ELF-1 (cell line): ENCODE data around the gene CYS1.
A peak's percentile ranks its signal among the peaks of the same experiment; 100 is the strongest.
"Not testable (repeated sequence)": the region's sequence is repeated elsewhere in the genome, so short reads cannot be mapped to it uniquely, and the experiment has no call there.

Experiments
- DNase-seq: peaks from one replicate; pipeline ENCODE4 v3.0.0-alpha.2; 2016; ENCODE audit warnings: low read depth, low spot score

CYS1 gene

GRCh38 chr2:10094271-10094814 is 14.1 kb upstream of the CYS1 start:
- DNase-seq, result no peak

DNA sequence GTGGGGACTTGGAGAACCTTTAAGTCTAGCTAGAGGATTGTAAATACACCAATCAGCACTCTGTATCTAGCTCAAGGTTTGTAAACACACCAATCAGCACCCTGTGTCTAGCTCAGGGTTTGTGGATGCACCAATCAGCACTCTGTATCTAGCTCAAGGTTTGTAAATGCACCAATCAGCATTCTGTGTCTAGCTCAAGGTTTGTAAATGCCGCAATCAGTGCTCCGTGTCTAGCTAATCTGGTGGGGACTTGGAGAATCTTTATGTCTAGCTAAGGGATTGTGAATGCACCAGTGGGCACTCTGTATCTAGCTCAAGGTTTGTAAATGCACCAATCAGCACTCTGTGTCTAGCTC is 11.7 kb upstream of the CYS1 start:
- not testable (repeated sequence) for DNase-seq

DNA sequence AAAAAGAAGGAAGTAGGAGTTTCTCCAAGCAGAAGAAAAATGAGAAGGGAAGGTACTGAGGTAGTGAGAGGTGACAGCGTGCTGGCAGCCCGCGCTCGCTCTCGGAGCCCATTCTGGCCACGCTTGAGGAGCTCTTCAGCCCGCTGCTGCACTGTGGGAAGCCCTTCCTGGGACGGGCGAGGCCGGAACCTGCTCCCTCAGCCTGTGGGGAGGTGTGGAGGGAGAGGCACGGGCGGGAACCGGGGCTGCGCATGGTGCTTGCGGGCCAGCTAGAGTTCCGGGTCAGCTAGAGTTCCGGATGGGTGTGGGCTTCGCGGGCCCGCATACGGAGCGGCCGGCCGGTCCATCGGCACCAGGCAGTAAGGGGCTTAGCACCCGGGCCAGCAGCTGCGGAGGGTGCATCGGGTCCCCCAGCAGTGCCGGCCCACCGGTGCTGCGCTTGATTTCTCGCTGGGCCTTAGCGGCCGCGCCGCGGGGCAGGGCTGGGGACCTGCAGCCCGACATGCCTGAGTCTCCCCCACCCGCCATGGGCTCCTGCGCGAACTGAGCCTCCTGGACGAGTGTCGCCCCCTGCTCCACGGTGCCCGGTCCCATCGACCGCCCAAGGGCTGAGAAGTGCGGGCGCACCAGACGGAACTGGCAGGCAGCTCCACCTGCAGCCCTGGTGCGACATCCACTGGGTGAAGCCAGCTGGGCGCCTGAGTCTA is 11.1 kb upstream of the CYS1 start:
- DNase-seq, result no peak

DNA sequence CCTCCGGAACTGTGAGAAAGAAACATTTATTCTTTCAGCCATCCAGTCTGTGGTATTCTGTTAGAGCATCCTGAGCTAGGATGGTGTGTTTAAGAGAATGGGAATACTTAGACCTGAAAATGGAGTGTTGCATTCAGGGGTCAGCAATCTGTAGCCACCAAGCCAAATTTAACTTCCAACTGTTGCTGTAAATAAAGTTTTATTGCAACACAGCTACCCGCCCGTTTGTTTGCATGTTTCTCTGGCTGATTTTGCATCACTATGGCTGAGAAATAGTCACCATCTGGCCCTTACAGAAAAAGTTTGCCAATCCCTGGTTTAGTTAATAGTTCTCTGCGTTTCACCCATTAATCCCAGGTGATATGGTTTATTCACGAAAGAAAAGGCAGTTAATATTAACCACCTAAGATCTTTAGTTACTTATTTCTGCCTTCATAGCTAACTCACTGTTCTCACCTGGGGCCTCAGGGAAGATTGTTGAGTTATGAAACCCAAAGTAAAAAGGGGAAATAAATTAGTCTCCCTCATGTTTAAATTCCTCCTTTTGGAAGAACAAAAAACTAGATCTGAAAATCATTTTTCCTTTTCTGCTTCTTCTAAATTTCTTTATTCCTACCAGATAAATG is 9.5 kb upstream of the CYS1 start:
- DNase-seq, result no peak

- no peak for DNase-seq
These were observed 7.1 kb upstream of the CYS1 start for GRCh38 chr2:10087360-10087759.

DNA sequence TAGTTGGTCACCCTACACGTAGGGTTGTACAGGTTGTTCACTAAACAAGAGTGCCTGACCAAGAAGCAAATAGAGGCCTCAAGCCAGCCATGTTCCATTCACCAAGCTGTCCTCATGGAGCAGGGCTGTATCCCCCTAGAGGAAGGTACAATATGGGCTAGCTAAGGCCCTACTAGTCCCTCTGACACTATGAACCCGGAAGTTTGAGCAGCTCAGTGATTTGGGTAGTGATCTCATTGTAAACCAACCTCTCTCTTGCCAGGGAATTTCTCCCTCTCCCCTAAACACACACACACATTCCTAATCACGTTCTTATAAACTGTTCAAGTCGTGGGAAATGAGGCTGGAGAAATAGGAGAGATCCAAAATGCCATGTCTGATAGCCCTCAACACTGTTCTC is 6.7 kb upstream of the CYS1 start:
- DNase-seq, result no peak

DNA sequence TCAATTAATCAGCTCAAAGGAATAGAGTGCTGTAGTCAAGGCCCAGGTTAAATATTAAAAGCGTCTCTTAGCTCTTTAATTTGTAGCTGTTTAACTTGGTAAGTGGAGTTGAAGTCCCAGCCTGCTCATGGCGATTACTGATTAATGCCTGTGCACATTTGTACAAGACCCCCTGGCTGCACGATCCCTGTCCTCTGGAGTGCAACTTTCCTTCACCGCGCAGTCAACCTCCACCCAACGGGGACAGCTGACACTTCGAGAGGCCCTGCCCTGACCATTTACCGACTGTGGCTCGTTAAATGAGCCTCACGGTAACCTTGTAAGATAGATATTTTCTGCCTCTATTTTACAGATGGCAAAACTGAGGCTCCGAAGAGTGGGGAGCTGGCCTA is 5.5 kb upstream of the CYS1 start:
- DNase-seq, result no peak

- no peak for DNase-seq
These were observed 4.9 kb upstream of the CYS1 start for GRCh38 chr2:10085043-10085667.

GRCh38 chr2:10084223-10084865 is 4.1 kb upstream of the CYS1 start:
- no peak for DNase-seq

GRCh38 chr2:10083692-10084211 is 3.5 kb upstream of the CYS1 start:
- no peak for DNase-seq

DNA sequence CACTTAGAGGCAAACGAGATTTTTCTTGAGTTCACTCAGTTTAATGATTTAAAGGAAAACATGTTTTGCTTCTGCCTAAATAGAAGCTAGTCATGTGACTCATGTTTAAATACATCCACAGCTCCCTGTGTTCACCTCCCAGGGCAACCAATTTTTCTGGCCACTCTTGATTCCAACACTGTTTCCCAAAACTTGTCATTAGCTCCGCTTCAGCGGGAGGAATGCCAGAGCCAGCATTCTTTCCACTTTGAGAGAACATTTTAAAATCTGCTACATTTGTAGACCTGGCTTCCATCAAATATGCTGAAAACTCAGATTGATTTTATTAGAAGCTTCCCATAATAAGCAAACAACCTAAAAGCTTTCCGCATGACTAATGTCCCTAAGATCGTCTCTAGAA is 2.8 kb upstream of the CYS1 start:
- DNase-seq, result no peak

- DNase-seq, result no peak
These were observed 509 bp upstream of the CYS1 start for GRCh38 chr2:10080536-10081304.

DNA sequence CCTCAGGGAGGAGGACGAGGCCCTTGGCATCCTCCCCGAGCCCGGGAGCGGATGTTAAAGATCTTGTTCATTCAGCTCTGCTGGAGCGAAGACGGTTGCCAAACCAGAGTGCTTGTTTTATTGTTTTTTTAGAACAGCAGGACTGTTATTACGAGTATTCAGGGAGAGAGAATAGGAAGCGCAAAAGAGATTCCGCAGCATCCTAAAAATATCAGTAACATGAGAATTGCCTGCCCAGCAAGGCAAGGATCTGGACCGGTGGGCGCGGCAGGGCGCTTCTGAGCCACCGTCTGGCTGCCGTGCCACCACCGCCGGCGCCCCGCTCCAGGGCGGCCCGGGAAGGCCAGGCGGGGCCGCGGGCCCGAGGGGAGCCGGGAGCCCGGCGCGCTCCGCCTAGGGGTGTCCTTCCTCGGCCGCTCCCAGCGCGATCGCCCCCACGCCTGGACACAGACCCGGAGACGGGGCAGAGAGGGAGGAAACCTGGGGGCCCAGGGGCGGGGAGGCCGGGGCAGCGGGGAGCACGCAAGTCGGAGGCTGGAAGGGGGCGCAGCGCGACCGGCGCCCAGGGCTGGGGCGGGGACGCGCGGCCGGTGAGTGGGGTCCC is 843 bp downstream of the CYS1 start:
- no peak for DNase-seq

GRCh38 chr2:10078704-10079265 is 1.4 kb downstream of the CYS1 start:
- DNase-seq, result peak; percentile 63

DNA sequence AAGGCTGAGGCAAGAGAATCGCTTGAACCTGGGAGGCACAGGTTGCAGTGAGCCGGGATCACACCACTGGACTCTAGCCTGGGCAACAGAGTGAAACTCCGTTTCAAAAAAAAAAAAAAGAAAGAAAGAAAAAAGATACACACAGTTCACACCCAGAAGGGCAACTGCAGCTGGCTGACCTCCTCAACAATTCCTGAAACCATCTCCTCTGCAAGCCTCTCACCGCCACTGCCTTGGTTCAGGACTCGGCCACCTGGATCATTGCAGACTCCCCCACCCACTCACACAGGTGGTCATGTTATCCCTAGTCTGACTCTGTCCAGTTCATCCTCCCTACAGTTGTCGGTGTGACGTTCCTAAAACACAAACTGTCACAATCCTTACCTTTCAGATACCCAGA is 2.2 kb downstream of the CYS1 start:
- DNase-seq, result no peak

DNA sequence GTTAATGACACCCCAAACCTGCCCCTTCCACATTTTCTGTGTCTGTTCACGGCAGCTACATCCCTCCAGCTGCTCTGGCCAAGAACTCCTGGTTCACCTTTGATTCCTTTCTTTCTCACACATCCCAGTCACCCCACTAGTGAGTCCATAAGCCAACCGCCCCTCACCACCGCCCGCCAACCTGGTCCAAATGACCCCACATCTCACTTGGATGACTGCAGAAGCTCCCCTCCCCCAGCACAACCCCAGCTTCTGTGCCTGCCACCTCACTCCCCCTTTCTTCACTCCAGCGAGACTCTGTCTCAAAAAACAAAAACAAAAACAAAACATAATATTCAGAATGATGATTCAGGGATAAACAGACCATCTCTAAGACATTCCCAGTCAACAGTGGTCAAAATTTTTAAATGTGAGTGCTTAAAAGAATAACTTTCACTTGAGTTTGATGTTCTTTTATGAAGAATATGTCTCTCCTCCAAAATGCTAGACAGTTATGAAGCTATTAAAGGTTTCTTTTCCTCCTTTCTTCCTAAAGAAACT is 3.2 kb downstream of the CYS1 start:
- DNase-seq, result no peak

DNA sequence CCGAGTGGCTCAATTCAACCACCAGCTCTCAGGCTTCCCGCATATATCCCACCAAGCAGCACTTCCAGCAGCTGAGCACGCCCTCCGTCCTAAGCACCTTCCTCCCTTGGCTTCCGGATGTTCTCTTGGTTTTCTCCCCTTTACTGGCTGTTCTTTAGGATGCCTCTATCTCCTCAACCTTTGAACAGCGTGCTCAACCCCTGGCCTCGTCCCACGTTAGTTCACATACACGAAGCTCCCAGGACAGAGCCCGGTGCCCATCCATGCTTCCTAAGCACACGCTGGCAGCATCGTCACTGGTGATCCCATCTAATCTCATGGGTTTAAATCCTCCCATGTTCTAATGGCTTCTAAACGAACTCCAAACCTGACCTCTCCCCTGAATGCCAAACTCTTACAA is 3.7 kb downstream of the CYS1 start:
- DNase-seq, result no peak

DNA sequence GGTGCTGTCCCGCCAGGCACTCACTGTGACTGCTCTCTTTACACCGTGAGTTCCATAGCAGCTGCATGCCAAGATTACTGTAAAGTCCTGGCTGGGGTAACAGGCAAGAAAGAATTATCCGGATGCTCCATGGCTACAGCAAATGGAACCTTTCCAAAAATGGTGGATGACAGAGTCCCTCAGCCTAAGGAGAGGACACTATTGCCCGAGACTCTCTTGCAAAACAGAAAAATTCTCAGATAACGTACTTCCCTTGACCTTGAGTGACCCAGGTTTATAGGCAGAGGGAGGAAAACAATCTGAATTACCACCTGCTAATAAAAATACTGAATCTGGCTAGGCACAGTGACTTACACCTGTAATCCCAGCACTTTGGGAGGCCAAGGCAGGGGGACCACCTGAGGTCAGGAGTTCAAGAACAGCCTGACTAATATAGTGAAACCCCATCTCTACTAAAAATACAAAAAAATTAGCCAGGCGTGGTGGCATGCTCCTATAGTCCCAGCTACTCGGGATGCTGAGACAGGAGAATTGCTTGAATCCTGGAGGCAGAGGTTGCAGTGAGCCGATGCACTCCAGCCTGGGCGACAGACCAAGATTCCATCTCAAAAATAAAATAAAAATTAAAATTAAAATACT is 4.5 kb downstream of the CYS1 start:
- DNase-seq, result no peak

DNA sequence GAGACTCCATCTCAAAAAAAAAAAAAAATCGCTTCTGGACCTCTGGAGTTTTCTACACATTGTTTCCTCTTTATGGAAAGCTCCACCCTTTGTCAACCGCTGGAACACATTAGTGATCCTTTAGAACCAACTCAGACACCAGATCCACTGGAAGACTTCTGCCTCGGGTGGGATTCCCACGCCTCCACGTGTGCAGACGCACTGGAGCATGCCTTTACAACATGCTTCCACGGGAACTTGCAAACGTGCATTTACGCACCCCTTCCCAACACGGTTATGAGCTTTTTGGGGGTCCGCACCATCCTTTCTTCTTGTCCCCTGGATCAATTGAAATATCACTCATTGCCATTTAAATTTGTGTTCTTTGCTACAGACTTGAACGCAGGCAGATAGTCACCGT is 5.1 kb downstream of the CYS1 start:
- no peak for DNase-seq

DNA sequence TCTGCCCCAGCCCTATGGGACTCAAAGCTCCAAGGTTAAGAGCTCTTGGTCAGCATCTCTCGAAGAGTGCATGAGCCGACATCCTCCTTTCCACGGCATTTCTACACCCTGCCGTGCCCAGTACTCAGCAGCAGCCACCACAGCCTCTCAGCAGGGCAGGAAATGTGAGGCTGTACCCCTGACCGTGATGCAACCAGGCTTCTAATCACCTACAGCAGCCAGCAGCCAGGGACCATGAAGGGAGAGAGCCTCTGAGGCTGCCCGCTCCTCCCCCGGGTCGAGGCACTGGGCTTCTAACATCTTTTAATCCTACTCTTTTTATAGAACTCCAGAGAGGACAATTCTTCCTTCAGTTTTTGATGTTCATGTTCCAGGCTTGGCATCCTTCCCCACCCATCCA is 6.5 kb downstream of the CYS1 start:
- no peak for DNase-seq
